G401.6 (cell line): ENCODE measurements around the gene LRRC28.

Source experiments
- FAIRE-seq: peaks from 2 replicates; lab custom pipeline; 2012; peaks lifted over from hg19 to GRCh38; lab: Jason Lieb, UNC

Gene LRRC28

DNA sequence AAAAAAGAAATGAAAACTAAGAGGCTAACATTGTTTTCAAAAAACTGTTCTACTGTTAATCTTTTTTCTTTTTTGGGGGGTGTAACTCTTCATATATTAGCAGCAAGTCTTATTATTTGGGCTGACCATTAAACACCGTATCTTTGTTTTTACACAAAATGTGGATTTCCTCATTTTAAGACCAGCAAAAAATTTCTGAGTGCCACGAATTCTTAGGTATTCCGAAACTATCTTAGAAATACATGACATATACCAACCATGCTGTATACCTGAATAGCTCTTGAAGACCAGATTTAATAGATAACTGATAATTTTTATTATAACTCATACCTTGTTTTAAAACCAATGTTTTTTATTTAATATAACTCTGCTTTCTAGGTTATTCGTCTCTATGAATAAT is 1.3 kb upstream of the LRRC28 start:
- no peak for FAIRE-seq

DNA sequence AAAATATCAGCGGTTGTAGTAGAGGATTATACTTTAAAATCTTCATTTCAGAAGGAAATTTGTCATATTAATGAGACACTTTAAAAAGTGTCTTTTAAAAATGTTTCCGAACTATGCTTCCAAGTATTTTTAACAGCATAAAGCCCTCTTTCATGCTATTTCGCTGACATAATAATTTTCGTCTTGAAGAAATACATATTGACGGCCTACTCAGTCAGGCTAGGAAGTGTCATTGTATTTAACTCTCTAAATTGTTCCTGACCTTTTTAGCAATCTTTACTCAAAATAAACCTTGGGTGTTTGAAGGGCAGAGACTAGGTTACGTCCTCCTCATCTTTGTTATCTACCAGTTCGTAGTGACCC is 806 bp upstream of the LRRC28 start:
- no peak for FAIRE-seq

DNA sequence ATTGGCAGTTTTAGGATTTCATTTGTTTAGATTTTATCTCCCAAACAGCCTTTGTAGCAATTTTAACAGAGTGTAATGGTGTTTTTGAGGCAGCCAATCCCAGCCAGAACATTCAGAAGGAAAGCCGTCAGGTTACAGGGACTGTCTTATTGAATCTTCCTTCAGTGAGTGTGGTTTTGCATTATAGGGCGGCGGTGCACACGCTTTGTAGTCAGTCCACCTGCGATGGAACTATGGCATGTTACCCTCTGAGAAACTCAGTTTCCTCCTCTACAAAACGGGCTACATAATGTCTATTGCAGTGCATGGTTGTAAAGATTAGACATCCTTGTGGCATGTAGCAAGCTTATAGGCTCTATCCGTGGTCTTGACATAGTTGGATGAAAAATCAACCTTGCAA is 1.0 kb downstream of the LRRC28 start:
- no peak for FAIRE-seq

DNA sequence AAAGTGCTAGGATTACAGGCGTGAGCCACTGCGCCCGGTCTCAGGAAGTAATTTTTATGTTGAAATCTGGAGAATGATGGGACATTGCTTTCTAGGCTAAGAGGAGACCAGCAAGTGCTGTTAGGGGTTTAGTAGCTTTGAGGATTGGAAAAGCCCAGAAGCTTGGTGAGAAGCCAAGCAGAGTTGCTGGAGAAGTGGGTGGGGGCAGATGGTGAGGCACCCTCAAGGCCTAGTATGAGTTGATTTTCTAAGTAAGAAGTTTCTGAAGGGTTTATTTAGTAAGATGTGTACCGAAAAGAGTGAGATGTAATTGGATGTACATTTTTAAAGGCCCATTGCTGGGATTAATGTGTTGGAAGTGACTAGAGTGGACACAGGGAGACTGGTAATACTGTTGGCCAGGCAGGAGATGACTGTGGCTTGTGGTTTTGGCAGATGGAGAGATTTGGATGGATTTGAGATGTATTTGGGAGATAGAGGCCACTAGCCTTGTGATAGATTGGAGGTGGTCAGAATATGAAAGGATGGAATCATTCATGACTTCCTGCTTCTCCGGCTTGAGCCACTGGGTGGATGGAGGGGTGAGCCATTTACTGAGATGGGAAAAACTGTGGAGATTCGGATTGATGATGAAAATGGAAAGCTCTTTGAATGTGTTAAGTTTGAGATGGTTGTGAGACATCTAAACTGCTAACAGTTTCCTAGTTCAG is 2.3 kb downstream of the LRRC28 start:
- FAIRE-seq: no peak

DNA sequence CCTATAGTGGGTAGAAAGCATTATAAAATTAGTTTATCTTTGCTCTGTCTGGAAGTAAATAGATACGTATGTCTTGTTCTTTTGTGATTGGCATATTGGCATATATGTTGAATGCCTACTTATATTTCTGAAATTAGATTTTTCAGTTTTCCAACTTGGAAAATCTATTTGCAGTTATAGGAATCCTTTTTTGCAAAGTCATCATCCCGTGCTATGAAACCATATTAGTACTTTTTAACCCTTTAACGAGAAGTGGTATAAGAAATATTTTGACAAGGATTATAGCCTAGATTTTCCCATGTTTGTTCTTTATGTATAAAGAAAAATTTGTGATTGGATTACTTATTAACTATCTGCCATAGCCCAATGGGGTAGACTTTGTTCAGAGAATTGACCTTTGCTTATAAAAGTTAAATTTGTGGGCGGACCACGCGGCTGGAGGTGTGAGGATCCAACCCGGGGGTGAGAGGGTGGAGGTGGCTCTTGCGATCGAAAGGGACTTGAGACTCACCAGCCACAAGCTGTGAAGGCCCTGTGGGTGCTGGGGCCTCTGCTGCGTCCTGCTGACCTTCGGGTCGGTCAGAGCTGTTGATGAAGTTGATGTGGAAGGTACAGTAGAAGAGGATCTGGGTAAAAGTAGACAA is 5.9 kb downstream of the LRRC28 start:
- FAIRE-seq: no peak

DNA sequence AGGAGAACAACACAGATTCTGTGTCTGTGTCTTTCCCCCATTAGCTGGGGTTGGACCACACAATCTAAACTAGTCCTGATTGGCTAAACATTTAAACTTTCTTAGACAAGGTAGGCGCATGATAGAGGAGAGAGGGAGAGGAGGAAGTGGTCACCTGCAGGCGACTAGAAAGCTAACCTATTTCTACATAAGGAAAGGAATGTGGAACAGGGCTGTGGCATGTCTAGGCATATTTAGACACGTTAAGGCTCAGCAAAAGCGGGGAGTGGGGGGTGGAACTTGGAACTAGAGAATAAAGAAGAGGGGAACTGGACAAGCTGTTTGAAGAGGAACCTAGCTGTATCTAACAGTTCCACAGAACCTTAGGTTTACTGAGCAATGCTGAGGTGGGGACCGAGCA is 12.8 kb downstream of the LRRC28 start:
- no peak for FAIRE-seq

DNA sequence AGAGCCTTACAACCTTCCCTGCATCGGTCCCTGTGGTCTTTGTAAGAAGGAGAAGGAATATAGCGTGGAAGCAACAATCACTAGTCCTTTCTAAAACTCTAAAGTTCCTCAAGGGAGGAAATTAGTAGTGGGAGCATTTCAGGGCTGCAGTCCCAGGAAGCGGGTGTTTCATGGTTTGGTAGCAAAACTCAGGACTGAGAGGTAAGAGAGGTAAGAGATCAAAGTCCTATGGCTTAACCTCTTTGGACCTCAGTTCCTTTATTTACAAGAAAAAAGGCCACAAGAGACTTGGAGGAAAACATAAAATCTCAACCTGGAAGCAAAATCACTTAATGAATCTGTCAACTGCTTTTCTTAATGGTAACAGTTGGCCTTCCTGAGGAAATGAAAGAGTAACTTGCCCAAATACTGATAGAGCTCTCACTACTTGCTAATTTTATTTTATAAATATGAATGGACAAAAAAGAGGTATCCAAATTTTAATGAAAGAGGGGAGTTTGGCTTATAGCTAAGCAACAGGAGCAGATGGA is 14.3 kb downstream of the LRRC28 start:
- FAIRE-seq: no peak

DNA sequence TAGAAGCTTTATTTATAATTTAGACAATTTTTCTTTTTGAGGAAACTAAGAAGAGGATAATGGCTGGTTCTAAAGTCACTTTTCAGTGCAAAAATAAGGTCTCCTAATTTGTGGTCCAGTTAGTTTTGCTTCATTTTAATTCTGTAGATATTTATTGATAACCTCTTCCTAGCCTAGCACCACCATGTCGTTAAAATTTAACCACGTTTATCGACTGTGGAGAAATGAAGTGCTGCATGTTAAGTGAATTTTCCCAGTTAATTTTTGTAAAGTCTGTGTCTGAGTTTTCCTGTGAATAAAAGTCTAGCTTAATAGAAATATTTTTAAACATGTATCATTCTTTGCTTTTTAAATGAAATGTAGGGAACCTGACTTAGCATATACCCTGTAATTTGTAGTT is 16.7 kb downstream of the LRRC28 start:
- no peak for FAIRE-seq

DNA sequence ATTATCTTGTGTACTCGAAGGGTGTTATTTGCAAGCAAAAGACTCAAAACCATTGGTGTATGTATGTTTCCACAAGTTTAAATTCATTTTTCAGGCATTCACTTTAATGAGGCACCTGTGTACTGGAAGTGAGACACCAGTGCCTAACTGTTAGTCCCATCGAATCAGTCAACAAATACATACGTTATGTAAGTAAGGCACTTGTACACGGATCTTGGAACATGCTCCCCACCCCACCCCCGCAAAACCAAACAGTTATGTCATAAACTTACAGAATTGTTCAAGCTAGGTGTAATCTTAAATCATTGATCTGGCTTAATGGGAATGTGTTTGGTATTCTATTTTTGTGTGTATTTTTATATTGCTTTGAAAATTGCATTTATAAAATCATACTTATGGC is 17.1 kb downstream of the LRRC28 start:
- no peak for FAIRE-seq

DNA sequence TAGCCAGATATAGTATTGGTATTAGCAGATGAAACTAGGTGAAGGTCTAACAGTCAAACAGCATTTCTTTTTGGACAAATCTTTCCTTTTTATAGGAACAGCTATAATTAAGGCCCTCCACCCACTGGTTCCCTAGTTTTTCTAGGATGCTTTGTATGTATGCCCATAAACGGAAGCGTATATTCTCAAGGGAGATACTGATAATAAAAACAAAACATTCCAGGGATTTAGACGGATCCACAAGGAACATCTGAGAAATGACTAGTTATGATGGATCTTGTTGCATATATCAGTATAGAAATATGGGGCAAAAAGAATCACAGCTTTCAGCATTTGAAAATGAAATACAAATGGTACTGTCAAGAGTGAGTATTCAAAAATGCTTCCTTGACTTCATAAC is 22.5 kb downstream of the LRRC28 start:
- no peak for FAIRE-seq

DNA sequence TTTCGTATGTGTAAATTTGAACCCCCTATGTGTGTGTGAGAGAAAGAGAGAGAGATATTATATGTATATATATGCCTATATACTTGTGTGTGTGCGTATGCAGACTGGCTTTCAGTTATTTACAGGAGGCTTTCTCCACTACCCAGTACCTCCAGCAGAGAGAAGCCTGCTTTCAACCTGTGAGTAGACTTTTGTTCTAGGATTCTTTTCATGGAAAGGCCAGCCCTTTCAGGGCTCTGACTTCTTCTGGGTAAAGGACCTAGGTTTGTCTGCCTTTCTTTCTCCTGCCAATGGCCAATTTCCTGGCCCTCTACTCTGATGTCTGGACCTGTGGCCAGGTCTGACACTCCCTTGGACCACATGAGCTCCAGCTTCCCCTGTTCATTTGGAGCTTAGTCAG is 23.8 kb downstream of the LRRC28 start:
- FAIRE-seq: no peak

DNA sequence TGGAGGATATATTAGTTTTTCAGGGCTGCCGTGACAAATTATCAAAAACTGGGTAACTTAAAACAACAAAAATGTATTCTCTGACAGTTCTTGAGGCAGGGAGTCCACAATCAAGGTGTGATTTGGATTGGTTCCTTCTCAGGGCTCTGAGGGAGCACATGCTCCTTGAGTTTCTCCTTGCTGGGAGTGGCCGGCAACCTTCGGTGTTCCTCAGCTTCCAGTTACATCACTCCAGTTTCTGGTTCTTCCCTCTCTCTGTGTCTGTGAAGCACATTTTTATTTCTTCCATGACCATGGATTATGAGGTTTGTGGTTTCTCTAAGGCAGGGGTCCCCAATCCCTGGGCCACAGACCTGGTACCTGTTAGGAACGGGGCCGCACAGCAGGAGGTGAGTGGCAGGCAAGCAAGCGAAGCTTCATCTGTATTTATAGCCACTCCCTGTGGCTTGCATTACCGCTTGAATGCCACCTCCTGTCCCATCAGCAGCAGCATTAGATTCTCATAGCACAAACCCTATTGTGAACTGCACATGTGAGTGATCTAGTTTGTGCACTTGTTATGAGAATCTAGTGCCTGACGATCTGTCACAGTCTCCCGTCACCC is 24.3 kb downstream of the LRRC28 start:
- FAIRE-seq: no peak

DNA sequence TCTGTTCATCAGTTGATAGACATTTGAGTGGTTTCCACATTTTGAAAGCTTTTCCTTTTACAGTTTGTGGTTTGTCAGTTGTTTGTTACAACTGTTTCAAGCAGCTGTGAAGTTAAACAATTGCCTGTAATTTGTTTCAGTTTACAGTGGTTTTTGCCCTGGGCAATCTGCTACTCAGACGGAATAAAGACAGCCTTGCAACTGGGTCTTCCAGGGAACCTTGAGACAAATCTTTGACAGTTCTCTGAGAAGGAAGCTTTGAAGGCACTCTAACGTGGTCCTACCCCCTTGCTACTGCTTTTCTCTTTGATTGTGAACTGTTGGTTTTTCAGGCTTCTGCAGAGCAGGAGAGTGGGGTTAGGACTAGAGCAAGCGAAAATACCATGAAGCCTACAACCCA is 28.0 kb downstream of the LRRC28 start:
- FAIRE-seq: no peak

DNA sequence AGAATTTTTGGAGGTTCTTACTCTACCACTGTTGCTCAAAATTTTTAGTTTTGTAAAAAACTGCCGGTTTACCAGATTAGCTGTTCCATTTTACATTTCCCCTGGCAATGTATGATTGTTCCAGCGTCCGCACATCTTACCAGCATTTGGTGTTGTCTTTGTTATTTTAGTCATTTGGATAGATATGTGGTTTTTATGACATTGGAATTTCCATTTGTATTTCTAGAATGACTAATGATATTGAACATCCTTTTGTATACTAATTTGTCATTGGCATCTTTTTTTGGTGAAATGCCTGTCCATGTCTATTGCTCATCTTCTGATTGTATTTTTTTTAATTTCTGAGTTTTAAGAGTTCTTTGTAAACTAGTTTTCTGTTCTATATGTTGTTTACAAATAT is 28.5 kb downstream of the LRRC28 start:
- FAIRE-seq: no peak

DNA sequence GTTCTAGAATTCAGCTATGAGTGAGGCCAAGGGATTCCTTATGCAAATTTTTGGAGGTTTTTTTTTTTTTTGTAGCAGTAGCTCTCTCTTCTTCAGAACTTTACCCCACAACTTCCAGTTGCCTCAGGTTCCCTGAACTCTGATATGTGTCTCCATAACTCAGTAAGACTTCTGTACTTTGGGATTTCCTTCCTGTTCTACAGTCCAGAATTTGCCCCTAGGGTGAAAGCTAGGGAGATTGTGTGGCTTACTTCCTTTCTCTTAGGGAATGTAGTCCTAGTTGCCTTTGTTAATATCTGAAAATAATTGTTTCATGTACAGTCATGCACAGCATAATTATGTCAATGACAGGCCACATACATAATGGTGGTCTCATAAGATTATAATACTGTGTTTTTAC is 30.8 kb downstream of the LRRC28 start:
- no peak for FAIRE-seq

DNA sequence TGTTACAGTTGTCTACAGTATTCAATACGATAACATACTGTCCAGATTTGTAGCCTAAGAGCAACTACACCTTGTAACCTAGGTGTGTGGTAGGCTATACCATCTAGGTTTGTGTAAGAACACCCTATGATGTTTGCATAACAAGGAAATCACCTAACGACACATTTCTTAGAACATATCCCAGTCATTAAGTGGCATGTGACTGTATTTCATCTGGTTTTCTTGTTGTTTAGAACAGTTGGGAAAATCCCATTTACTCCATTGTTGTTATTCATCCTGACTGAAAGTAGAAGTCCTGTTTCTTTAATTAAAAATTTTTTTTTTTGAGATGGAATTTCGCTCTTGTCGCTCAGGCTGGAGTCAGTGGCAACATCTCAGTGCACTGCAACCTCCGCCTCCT is 31.3 kb downstream of the LRRC28 start:
- no peak for FAIRE-seq

DNA sequence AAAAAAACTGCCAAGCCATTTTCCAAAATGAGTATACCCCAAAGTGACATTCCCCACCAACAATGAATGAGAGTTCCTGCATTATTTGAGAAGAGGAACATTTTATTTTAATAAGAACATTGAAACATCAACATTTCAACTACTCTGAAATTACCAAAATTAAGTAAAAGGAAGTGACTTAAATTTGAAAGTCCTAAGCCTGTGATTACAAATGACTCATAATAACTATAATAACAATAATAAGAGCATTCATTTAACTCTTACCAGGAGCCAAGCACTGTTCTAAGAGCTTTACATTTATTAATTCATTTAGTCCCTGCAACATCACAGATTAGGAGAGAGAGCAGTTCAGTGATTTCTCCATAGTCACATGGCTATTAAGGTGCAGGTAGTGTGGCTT is 32.4 kb downstream of the LRRC28 start:
- no peak for FAIRE-seq

DNA sequence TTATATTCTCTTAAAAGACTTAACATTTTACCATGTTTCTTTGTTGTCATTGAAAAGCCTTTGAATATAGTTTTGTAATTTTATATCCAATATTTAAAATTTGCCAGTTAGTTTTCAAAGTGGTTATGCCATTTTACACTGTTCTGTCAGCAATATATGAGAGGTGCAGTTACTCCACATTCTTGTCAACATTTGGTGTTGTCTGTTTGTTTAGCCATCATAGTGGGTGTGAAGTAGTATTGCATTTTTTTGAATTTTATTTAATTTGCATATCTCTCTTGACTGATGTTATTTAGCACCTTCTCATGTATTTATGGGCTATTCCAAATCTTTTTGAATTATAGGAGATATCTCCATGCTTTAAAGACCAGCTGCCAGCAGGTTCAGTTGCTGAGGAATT is 40.4 kb downstream of the LRRC28 start:
- no peak for FAIRE-seq

DNA sequence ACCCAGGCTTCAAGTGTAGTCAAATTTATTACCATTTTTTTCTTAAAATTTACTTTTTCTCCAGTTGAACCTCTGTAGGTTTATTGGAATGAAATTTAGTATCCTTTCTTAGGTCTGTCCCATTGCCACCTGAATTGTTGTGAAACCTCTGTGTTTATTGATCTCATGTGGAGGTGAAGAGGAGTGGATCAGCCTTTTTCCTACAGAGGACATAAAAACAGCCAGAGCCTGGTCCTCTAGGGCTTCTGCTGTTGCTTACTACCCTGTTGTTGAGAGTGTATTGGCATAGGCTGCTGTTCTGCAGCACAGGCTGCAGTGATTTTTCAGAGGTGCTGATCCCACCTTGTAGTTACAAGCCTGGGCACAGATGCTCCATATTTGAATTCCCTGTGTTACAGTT is 44.6 kb downstream of the LRRC28 start:
- FAIRE-seq: no peak

DNA sequence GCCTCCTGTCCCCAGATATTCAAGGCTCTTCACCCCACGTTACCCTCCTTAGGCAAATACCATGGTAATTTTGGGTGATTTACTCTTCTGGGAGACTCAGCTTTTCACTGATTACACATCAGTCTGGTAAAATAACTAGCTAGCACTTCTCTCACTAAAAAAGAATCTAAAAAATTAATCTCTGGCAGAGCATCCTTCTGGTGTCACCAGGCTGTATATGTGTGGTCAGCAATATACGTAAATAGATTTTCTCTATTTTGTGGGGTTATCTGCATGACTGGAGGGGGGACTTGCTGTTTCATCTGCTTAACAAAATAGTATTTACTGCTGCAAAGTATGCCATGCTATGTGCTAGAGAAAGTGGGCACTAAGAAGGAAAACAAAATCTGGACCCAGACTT is 45.1 kb downstream of the LRRC28 start:
- FAIRE-seq: no peak

DNA sequence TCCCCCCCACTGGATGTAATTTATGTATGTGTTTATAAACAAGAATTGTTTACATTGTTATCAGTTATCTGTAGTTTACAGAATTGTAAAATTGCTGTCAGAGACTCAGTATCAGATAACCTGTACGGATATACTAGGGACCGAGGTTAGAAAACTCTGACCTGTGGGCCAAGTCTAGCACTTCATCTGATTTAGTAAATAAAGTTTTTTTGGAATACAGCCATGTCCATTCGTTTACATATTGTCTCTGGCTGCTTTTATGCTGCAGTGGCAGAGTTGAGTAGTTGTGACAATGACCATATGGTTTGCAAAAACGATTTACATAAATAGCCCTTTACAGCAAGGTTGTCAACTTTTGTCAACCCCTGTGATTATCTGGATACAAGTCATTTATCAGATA is 52.6 kb downstream of the LRRC28 start:
- FAIRE-seq: no peak

DNA sequence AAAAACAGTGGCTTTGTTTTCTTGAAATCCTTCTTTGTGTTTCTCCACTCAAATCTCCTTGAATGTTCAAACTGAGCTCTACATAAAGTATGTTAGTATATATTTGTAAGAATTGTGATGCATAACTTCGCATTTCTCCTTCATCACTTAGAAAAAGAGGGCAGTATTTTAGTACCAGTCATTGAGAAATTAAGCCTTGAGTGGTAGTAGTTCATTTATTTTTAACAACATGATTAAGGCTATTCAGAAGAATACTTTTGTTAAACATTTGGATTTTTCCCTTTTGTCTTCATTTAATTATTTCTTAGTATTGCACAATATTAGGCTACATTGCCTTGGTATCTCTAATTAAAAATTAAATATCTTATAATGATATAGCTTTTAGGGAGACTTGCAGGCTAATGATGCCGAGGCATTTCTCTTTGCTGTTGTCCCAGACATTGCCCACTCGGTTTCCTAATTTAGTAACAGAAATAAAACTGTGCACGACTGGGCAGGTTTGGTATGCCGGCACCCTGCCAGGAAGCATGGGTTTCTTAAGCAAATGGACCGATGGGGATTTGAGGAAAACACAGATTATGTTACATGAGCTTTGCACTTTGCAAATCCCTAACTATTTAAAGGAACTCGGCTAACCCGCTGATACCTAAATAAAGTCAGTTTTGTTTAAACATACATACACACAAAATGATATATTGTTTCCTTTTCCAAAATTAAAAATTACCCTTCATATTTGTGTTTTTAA is 54.7 kb downstream of the LRRC28 start:
- FAIRE-seq: no peak

DNA sequence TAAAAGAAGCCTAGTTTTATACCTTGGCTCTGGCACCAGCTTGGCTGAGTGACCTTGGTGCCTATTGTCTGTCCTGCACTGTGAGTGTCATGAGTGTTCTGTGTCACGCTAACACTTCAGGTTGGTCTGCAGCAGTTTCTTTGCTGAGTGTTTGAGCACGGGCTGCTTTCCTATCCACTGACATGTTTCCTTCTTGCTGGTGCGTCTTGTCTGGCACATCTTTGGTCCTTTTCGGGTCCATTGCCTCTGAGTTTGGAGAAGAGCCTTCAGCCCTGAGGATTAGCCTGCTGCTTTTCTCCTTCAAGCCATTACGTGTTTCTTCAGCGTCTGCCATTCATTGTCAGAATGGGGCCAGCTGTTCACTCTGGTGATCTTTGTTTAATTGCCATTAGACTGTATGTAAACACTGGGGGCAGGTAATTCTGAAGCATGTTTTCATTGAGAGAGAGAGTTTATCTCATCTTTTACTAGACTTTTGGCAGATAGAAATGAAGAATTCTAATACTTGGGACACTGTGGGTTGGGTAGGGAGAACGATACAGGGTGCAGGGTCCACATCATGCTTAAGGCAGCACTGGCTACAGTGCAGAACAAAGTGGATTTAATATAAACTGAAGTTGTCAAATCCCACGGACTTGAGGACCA is 55.5 kb downstream of the LRRC28 start:
- no peak for FAIRE-seq
